SK-N-SH (cell line): Measurements from ENCODE around the gene ALDH3B1. TPM values are rescaled to one million over a fixed set of nuclear protein-coding genes. Genes with fewer than 3 reads are reported as not detected.

Experiments used
- CTCF ChIA-PET: fragments of 300-600, 350-600 bp; formaldehyde crosslinking; extraction: SDS; loops from one replicate; lab custom pipeline; 2021; lab: Yijun Ruan, JAX
- POLR2A ChIA-PET: fragments of 350-600 bp; sonication (Branson Sonifier 250); formaldehyde crosslinking; extraction: SDS; loops from one replicate; lab custom pipeline; 2020; ENCODE audit warnings: antibody characterized with exemption, inconsistent platforms; lab: Yijun Ruan, JAX
- DNase-seq: peaks from one replicate; pipeline ENCODE4 v3.0.0; 2012
- H2AFZ ChIP-seq: fragments of 200-600 bp; sonication (generic); 2 replicates; pipeline ENCODE4 v1.8.1; 2016; ENCODE audit warnings: antibody characterized with exemption, mild to moderate bottlenecking, low read depth
- H3F3A ChIP-seq: fragments of 200-600 bp; sonication (generic); replicated peaks from 2 replicates; pipeline ENCODE3; 2016; ENCODE audit warnings: antibody characterized with exemption, mild to moderate bottlenecking; ENCODE audit not compliant: insufficient read depth
- H3K27ac ChIP-seq, 2 experiments: fragments of 200-500 bp in 1 of 2; fragments of 200-600 bp in 1 of 2; sonication (Bioruptor generic) in 1 of 2; sonication (generic), shearing (Covaris generic) in 1 of 2; 2 replicates each; pipeline versions ENCODE4 v1.5.1 to v1.6.1; 2014 to 2016; ENCODE audit warnings: low read depth in 2 of 2, inconsistent platforms in 1 of 2, low read length in 1 of 2, mild to moderate bottlenecking in 1 of 2, mixed read lengths in 1 of 2
- H3K27me3 ChIP-seq: fragments of 200-600 bp; sonication (generic), shearing (Covaris generic); 2 replicates; pipeline ENCODE4 v1.6.1; 2016; ENCODE audit warnings: mixed run types; ENCODE audit not compliant: insufficient read depth
- H3K36me3 ChIP-seq, 2 experiments: fragments of 200-500 bp in 1 of 2; fragments of 200-600 bp in 1 of 2; sonication (Bioruptor generic) in 1 of 2; sonication (generic) in 1 of 2; replicated peaks in 1 of 2; 2 replicates each; pipeline versions ENCODE3 to v1.5.1; 2014 to 2016; ENCODE audit warnings: low read length in 1 of 2, mild to moderate bottlenecking in 1 of 2; ENCODE audit not compliant: insufficient read depth in 2 of 2, control insufficient read depth in 1 of 2
- H3K4me1 ChIP-seq, 2 experiments: fragments of 200-500 bp in 1 of 2; fragments of 200-600 bp in 1 of 2; sonication (Bioruptor generic) in 1 of 2; sonication (generic), shearing (Covaris generic) in 1 of 2; 2 replicates each; pipeline versions ENCODE4 v1.5.1 to v1.6.1; 2014 to 2016; ENCODE audit warnings: low read depth in 1 of 2, low read length in 1 of 2, mixed run types in 1 of 2; ENCODE audit not compliant: insufficient read depth in 2 of 2, control insufficient read depth in 1 of 2
- H3K4me2 ChIP-seq: fragments of 200-600 bp; sonication (generic), shearing (Covaris generic); 2 replicates; pipeline ENCODE4 v1.6.1; 2017; ENCODE audit warnings: mixed run types
- H3K4me3 ChIP-seq, 2 experiments: fragments of 200-500 bp in 1 of 2; fragments of 200-600 bp in 1 of 2; sonication (Bioruptor generic) in 1 of 2; sonication (generic), shearing (Covaris generic) in 1 of 2; 2 replicates each; pipeline versions ENCODE4 v1.5.1 to v1.8.1; 2014 to 2016; ENCODE audit warnings: low read depth in 2 of 2, inconsistent platforms in 1 of 2, low read length in 1 of 2, mild to moderate bottlenecking in 1 of 2, mixed read lengths in 1 of 2, moderate library complexity in 1 of 2
- H3K79me2 ChIP-seq: fragments of 200-600 bp; sonication (generic); 2 replicates; pipeline ENCODE4 v1.8.1; 2017; ENCODE audit warnings: mild to moderate bottlenecking; ENCODE audit not compliant: insufficient read depth
- H3K9ac ChIP-seq: fragments of 200-600 bp; sonication (generic); 2 replicates; pipeline ENCODE4 v1.6.1; 2017; ENCODE audit warnings: mixed run types
- H3K9me2 ChIP-seq: fragments of 200-600 bp; sonication (generic); 2 replicates; pipeline ENCODE4 v1.6.1; 2017; ENCODE audit warnings: mixed run types
- H3K9me3 ChIP-seq: fragments of 200-600 bp; sonication (generic); 2 replicates; pipeline ENCODE4 v1.6.1; 2017; ENCODE audit warnings: mixed run types, mild to moderate bottlenecking, moderate library complexity
- H4K20me1 ChIP-seq: fragments of 200-600 bp; sonication (generic); 2 replicates; pipeline ENCODE4 v1.6.1; 2017; ENCODE audit warnings: mild to moderate bottlenecking, mixed run types; ENCODE audit not compliant: insufficient read depth
- FOSL2 ChIP-seq: IDR thresholded peaks from 2 replicates; pipeline ENCODE4 v1.4.0; 2012; ENCODE audit warnings: low read depth, mild to moderate bottlenecking, moderate library complexity, borderline replicate concordance
- FOXJ3 ChIP-seq: sonication (generic); formaldehyde crosslinking; IDR thresholded peaks from 2 replicates; pipeline ENCODE4 v1.5.1; 2020; ENCODE audit warnings: mild to moderate bottlenecking, missing genetic modification reagents
- JUND ChIP-seq: IDR thresholded peaks from 2 replicates; pipeline ENCODE4 v1.4.0; 2012
- MEF2A ChIP-seq: IDR thresholded peaks from 2 replicates; pipeline ENCODE4 v1.4.0; 2012; ENCODE audit warnings: low read depth, borderline replicate concordance
- NRF1 ChIP-seq: IDR thresholded peaks from 2 replicates; pipeline ENCODE4 v1.6.1; 2012; ENCODE audit warnings: low read depth, mild to moderate bottlenecking, low read length
- SIN3A ChIP-seq: IDR thresholded peaks from 2 replicates; pipeline ENCODE4 v1.6.1; 2012; ENCODE audit warnings: low read depth, mild to moderate bottlenecking, low read length, moderate library complexity, borderline replicate concordance
- TCF12 ChIP-seq: IDR thresholded peaks from 2 replicates; pipeline ENCODE4 v1.4.0; 2012
- WGBS: methylation state at CpG from one replicate; pipeline ENCODE4 v1.1.6; 2017; ENCODE audit warnings: low lambda C conversion rate; 5-methylcytosine and 5-hydroxymethylcytosine counted together
- polyA plus RNA-seq, 3 experiments: library from polyadenylated mRNA; depleted of rRNA; stranded (reverse); fragments of >200 nt; gene quantifications; 2 replicates each; pipeline ENCODE4 v1.2.3, GENCODE V29; 2012
- TF ChIP-seq, protein P1 (sequence below): IDR thresholded peaks from 2 replicates; pipeline ENCODE4 v1.6.1; 2012; ENCODE audit warnings: mild to moderate bottlenecking, low read depth, low read length, moderate library complexity
- TF ChIP-seq, protein P2 (sequence below): IDR thresholded peaks from 2 replicates; pipeline ENCODE4 v1.4.0; 2012; ENCODE audit warnings: low read depth
- TF ChIP-seq, protein P3 (sequence below): fragments of 200-600 bp; sonication (generic); IDR thresholded peaks from 2 replicates; pipeline ENCODE4 v1.6.1; 2017; ENCODE audit warnings: antibody characterized with exemption, mild to moderate bottlenecking, moderate library complexity

Gene ALDH3B1
- polyA plus RNA-seq, 1 of the 3 experiments (the other 2 are of a cell fraction) = 14.9 TPM

- Histone ChIP-seq H3K36me3 (peaks cover 5 to 10% of the 10 kb centered on the region in 2 experiments), H2AFZ (no peak overlapping the region), H3K4me2 (peak overlapping the region; percentile 79), H4K20me1 (no peaks in the 10 kb centered on the region), H3F3A (peaks cover 24% of the 10 kb centered on the region), H3K9me2 (no peaks in the 10 kb centered on the region), H3K27me3 (no peaks in the 10 kb centered on the region), H3K27ac (peak overlapping the region in 1 of 2 experiments; percentile 99; a peak in 2 of 4 replicates), H3K4me3 (peak overlapping the region; percentile 77 to 81), H3K79me2 (peaks cover 38% of the 10 kb centered on the region), H3K9ac (peak overlapping the region; percentile 69), H3K9me3 (no peaks in the 10 kb centered on the region), H3K4me1 (peaks cover 30 to 36% of the 10 kb centered on the region in 2 experiments; a peak in 3 of 4 replicates)
- 80% methylated on average over 10 of the region's 12 CpGs for WGBS
- ChIA-PET CTCF (interaction anchor here (1.0 to 1.1 kb wide), 2 partner anchors 64 to 68 kb away, joined by 3 read pairs; no protein-coding TSS in a partner anchor), POLR2A (no interaction called here)
- TF ChIP-seq, protein P1, sequence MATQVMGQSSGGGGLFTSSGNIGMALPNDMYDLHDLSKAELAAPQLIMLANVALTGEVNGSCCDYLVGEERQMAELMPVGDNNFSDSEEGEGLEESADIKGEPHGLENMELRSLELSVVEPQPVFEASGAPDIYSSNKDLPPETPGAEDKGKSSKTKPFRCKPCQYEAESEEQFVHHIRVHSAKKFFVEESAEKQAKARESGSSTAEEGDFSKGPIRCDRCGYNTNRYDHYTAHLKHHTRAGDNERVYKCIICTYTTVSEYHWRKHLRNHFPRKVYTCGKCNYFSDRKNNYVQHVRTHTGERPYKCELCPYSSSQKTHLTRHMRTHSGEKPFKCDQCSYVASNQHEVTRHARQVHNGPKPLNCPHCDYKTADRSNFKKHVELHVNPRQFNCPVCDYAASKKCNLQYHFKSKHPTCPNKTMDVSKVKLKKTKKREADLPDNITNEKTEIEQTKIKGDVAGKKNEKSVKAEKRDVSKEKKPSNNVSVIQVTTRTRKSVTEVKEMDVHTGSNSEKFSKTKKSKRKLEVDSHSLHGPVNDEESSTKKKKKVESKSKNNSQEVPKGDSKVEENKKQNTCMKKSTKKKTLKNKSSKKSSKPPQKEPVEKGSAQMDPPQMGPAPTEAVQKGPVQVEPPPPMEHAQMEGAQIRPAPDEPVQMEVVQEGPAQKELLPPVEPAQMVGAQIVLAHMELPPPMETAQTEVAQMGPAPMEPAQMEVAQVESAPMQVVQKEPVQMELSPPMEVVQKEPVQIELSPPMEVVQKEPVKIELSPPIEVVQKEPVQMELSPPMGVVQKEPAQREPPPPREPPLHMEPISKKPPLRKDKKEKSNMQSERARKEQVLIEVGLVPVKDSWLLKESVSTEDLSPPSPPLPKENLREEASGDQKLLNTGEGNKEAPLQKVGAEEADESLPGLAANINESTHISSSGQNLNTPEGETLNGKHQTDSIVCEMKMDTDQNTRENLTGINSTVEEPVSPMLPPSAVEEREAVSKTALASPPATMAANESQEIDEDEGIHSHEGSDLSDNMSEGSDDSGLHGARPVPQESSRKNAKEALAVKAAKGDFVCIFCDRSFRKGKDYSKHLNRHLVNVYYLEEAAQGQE = no peak
- TF ChIP-seq NRF1 (no peak), TCF12 (peak; percentile 25; the same call in 1 of the 2 replicates), MEF2A (no peak), FOSL2 (peak; percentile 36; the same call in 1 of the 2 replicates), SIN3A (no peak), JUND (peak; percentile 30; the same call in 1 of the 2 replicates), FOXJ3 (no peak)
- TF ChIP-seq, protein P2, sequence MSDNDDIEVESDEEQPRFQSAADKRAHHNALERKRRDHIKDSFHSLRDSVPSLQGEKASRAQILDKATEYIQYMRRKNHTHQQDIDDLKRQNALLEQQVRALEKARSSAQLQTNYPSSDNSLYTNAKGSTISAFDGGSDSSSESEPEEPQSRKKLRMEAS = 0 out of 2 replicates have a peak, but pooled peaks have one; percentile 29
- TF ChIP-seq, protein P3, sequence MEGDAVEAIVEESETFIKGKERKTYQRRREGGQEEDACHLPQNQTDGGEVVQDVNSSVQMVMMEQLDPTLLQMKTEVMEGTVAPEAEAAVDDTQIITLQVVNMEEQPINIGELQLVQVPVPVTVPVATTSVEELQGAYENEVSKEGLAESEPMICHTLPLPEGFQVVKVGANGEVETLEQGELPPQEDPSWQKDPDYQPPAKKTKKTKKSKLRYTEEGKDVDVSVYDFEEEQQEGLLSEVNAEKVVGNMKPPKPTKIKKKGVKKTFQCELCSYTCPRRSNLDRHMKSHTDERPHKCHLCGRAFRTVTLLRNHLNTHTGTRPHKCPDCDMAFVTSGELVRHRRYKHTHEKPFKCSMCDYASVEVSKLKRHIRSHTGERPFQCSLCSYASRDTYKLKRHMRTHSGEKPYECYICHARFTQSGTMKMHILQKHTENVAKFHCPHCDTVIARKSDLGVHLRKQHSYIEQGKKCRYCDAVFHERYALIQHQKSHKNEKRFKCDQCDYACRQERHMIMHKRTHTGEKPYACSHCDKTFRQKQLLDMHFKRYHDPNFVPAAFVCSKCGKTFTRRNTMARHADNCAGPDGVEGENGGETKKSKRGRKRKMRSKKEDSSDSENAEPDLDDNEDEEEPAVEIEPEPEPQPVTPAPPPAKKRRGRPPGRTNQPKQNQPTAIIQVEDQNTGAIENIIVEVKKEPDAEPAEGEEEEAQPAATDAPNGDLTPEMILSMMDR = no peak
- no peak for DNase-seq
These were observed 18.8 kb downstream of the ALDH3B1 start for GRCh38 chr11:68028802-68029545.
